ENCODE measurements around the gene RAVER2. TPM values are rescaled to one million over a fixed set of nuclear protein-coding genes. Genes with fewer than 3 reads are reported as not detected.

The RAVER2 gene
- total RNA-seq, 1 donor from 2014 or later: 12.8 TPM

- peak; percentile 90 for ATAC-seq
- H3K4me3 ChIP-seq: no peak overlapping the region
- no peaks in the 10 kb centered on the region for H3K9me3 ChIP-seq
- intact Hi-C loops (cut with DNase I): loop anchor here (10.0 kb wide), 1 partner anchor 139 kb away; no protein-coding TSS in a partner anchor
- H3K4me1 ChIP-seq: no peaks in the 10 kb centered on the region
- H3K36me3 ChIP-seq: no peaks in the 10 kb centered on the region
- H3K27me3 ChIP-seq: no peaks in the 10 kb centered on the region
- no peak overlapping the region for H3K27ac ChIP-seq
- TF ChIP-seq CTCF (IDR thresholded peaks at IDR 0.05): peak; percentile 84
- DNase-seq: peak; percentile 61
Measured at GRCh38 chr1:64823691-64824476, 79.0 kb downstream of the RAVER2 start.

GRCh38 chr1:64826991-64827390 lies 82.1 kb downstream of the RAVER2 start:
- intact Hi-C loops (cut with DNase I): loop anchor here (10.0 kb wide), 1 partner anchor 142 kb away; no protein-coding TSS in a partner anchor
- H3K36me3 ChIP-seq: peaks cover 8% of the 10 kb centered on the region
- ATAC-seq (no peak), DNase-seq (no peak)
- H3K27ac ChIP-seq: peak overlapping the region; percentile 13
- no peaks in the 10 kb centered on the region for H3K27me3 ChIP-seq
- H3K4me1 ChIP-seq: no peaks in the 10 kb centered on the region
- H3K4me3 ChIP-seq: no peak overlapping the region
- no peak for TF ChIP-seq CTCF (IDR thresholded peaks at IDR 0.05)
- no peaks in the 10 kb centered on the region for H3K9me3 ChIP-seq

- Histone ChIP-seq H3K27ac (no peak overlapping the region), H3K27me3 (no peaks in the 10 kb centered on the region), H3K36me3 (peaks cover 27% of the 10 kb centered on the region), H3K4me3 (no peak overlapping the region), H3K4me1 (no peaks in the 10 kb centered on the region), H3K9me3 (no peaks in the 10 kb centered on the region)
- intact Hi-C loops (cut with DNase I): loop anchor here (10.0 kb wide), 1 partner anchor 144 kb away; no protein-coding TSS in a partner anchor
- no peak for ATAC-seq
- no peak for TF ChIP-seq CTCF (IDR thresholded peaks at IDR 0.05)
- DNase-seq: no peak
Measured at GRCh38 chr1:64828829-64829228, 84.0 kb downstream of the RAVER2 start.

- intact Hi-C loops (cut with DNase I): loop anchor here (10.0 kb wide), 1 partner anchor 145 kb away; no protein-coding TSS in a partner anchor
Measured at GRCh38 chr1:64829411-64830029, 84.6 kb downstream of the RAVER2 start.

More at GRCh38 chr1:64829411-64830029, 84.6 kb downstream of the RAVER2 start:
- H3K27me3 ChIP-seq: no peaks in the 10 kb centered on the region
- H3K4me3 ChIP-seq: no peak overlapping the region
- no peak for TF ChIP-seq CTCF (IDR thresholded peaks at IDR 0.05)
- no peaks in the 10 kb centered on the region for H3K9me3 ChIP-seq
- no peak for DNase-seq
- H3K36me3 ChIP-seq: peaks cover 34% of the 10 kb centered on the region
- no peak overlapping the region for H3K27ac ChIP-seq
- no peaks in the 10 kb centered on the region for H3K4me1 ChIP-seq
- ATAC-seq: no peak
